HepG2 (cell line): ENCODE results near the gene CNTNAP1. TPM values are rescaled to one million over a fixed set of nuclear protein-coding genes. Genes with fewer than 3 reads are reported as not detected.

Experiments
- AGO2 ChIP-seq: fragments of 200-400 bp; formaldehyde crosslinking; optimal IDR thresholded peaks from 2 replicates; pipeline ENCODE3; 2017; ENCODE audit warnings: mild to moderate bottlenecking, low read depth, low read length, moderate library complexity
- ARNT ChIP-seq: fragments of 450-650 bp; IDR thresholded peaks from 2 replicates; pipeline ENCODE4 v1.6.1; 2017
- BHLHE40 ChIP-seq: IDR thresholded peaks from 2 replicates; pipeline ENCODE4 v1.6.1; 2011; ENCODE audit warnings: low read length, improper control_type of control experiment
- BORCS8-MEF2B ChIP-seq: sonication (generic); formaldehyde crosslinking; IDR thresholded peaks from 2 replicates; pipeline ENCODE4 v1.8.0; 2022; ENCODE audit warnings: mild to moderate bottlenecking, missing genetic modification reagents
- CHD4 ChIP-seq: fragments of 200-600 bp; sonication (generic); IDR thresholded peaks from 2 replicates; pipeline ENCODE4 v1.7.0; 2017; ENCODE audit warnings: mild to moderate bottlenecking, low read length, borderline replicate concordance
- DNMT1 ChIP-seq: sonication (generic); formaldehyde crosslinking; IDR thresholded peaks from 2 replicates; pipeline ENCODE4 v1.5.1; 2020; ENCODE audit warnings: mild to moderate bottlenecking, missing genetic modification reagents
- FOXK1 ChIP-seq: sonication (generic); formaldehyde crosslinking; IDR thresholded peaks from 2 replicates; pipeline ENCODE4 v1.4.0; 2020; ENCODE audit warnings: low read depth, missing genetic modification reagents, borderline replicate concordance
- HOXA3 ChIP-seq: sonication (generic); formaldehyde crosslinking; IDR thresholded peaks from 2 replicates; pipeline ENCODE4 v1.5.0; 2020; ENCODE audit warnings: missing genetic modification reagents
- KDM2A ChIP-seq: sonication (generic); formaldehyde crosslinking; IDR thresholded peaks from 2 replicates; pipeline ENCODE4 v1.4.0; 2020; ENCODE audit warnings: low read depth, missing genetic modification reagents, borderline replicate concordance
- MATR3 ChIP-seq: sonication (generic); formaldehyde crosslinking; IDR thresholded peaks from 2 replicates; pipeline ENCODE4 v1.4.0; 2020; ENCODE audit warnings: missing genetic modification reagents
- MTA1 ChIP-seq: sonication (generic); formaldehyde crosslinking; IDR thresholded peaks from 2 replicates; pipeline ENCODE4 v1.4.0; 2020; ENCODE audit warnings: missing genetic modification reagents, mild to moderate bottlenecking, borderline replicate concordance
- MXD3 ChIP-seq: IDR thresholded peaks from 2 replicates; pipeline ENCODE4 v1.6.1; 2016; ENCODE audit warnings: mild to moderate bottlenecking, missing biosample characterization, missing genetic modification reagents
- NR1H2 ChIP-seq: sonication (generic); formaldehyde crosslinking; IDR thresholded peaks from 2 replicates; pipeline ENCODE4 v1.8.1; 2022; ENCODE audit warnings: low read depth, missing genetic modification reagents, borderline replicate concordance
- PATZ1 ChIP-seq: sonication (generic); formaldehyde crosslinking; IDR thresholded peaks from 2 replicates; pipeline ENCODE4 v1.4.0; 2020; ENCODE audit warnings: missing genetic modification reagents
- PHF20 ChIP-seq: sonication (generic); formaldehyde crosslinking; IDR thresholded peaks from 2 replicates; pipeline ENCODE4 v1.5.0; 2020; ENCODE audit warnings: mild to moderate bottlenecking, missing genetic modification reagents
- RBFOX2 ChIP-seq: fragments of 200-400 bp; formaldehyde crosslinking; IDR thresholded peaks from 2 replicates; pipeline ENCODE4 v1.6.1; 2017; ENCODE audit warnings: low read depth, mild to moderate bottlenecking, low read length
- SAFB2 ChIP-seq: sonication (generic); formaldehyde crosslinking; IDR thresholded peaks from 2 replicates; pipeline ENCODE4 v1.5.1; 2020; ENCODE audit warnings: missing genetic modification reagents, low read depth, mild to moderate bottlenecking, borderline replicate concordance
- ZBTB33 ChIP-seq: sonication (generic); formaldehyde crosslinking; IDR thresholded peaks from 2 replicates; pipeline ENCODE4 v1.4.0; 2020; ENCODE audit warnings: missing genetic modification reagents
- ZHX1 ChIP-seq: sonication (generic); formaldehyde crosslinking; IDR thresholded peaks from 2 replicates; pipeline ENCODE4 v1.8.1; 2022; ENCODE audit warnings: low read depth, mild to moderate bottlenecking, missing genetic modification reagents
- ZNF180 ChIP-seq: sonication (generic); formaldehyde crosslinking; IDR thresholded peaks from 2 replicates; pipeline ENCODE4 v1.4.0; 2020; ENCODE audit warnings: low read depth, missing genetic modification reagents, borderline replicate concordance
- ZNF549 ChIP-seq: sonication (generic); formaldehyde crosslinking; IDR thresholded peaks from 2 replicates; pipeline ENCODE4 v1.5.0; 2020; ENCODE audit warnings: missing genetic modification reagents
- ZNF737 ChIP-seq: sonication (generic); formaldehyde crosslinking; IDR thresholded peaks from 2 replicates; pipeline ENCODE4 v1.5.0; 2020; ENCODE audit warnings: missing genetic modification reagents, mild to moderate bottlenecking, borderline replicate concordance
- ZNF768 ChIP-seq: sonication (generic); formaldehyde crosslinking; IDR thresholded peaks from 2 replicates; pipeline ENCODE4 v1.4.0; 2020; ENCODE audit warnings: missing genetic modification reagents
- polyA plus RNA-seq, 8 experiments: library from polyadenylated mRNA; depleted of rRNA in 3 of 8; stranded (reverse) in 7 of 8; unstranded in 1 of 8; fragments of >200 nt; fragmentation: Illumina TruSeq in 4 of 8; extraction: Trizol in 4 of 8; gene quantifications; 2 replicates each; pipeline versions ENCODE4 v1.2.1 to v1.2.3, GENCODE V29; 2011 to 2016; ENCODE audit warnings: low read depth in 4 of 8, missing spikeins in 1 of 8, mixed read lengths in 1 of 8; ENCODE audit not compliant: insufficient read depth in 1 of 8
- total RNA-seq, 5 experiments: library from RNA; depleted of rRNA; stranded (reverse); fragments of >200 nt; fragmentation: Illumina TruSeq; extraction: Trizol; gene quantifications; 2 replicates each; pipeline ENCODE4 v1.2.3, GENCODE V29; 2016; ENCODE audit warnings: low read depth in 1 of 5

Gene CNTNAP1
- total and polyA plus RNA-seq, 2 of the 13 experiments (the other 11 are each of a cell fraction or from before 2014, with no cell fraction given): 4.5 to 7.7 TPM

- no peak for TF ChIP-seq FOXK1 (CRISPR knock-in tag)
- TF ChIP-seq MATR3 (CRISPR knock-in tag): 0 out of 2 replicates have a peak, but pooled peaks have one; percentile 27
- TF ChIP-seq PHF20 (CRISPR knock-in tag): no peak
- 0 out of 2 replicates have a peak, but pooled peaks have one; percentile 29 for TF ChIP-seq RBFOX2
- peak; percentile 30; the same call in 1 of the 2 replicates for TF ChIP-seq ZNF768
- TF ChIP-seq SAFB2: no peak
- TF ChIP-seq ZNF549 (CRISPR knock-in tag): no peak
- no peak for TF ChIP-seq MXD3 (CRISPR knock-in tag)
- no peak for TF ChIP-seq ZNF180 (CRISPR knock-in tag)
- TF ChIP-seq NR1H2 (CRISPR knock-in tag): no peak
- TF ChIP-seq ZBTB33 (CRISPR knock-in tag): peak; percentile 86
- peak; percentile 70 for TF ChIP-seq HOXA3 (CRISPR knock-in tag)
- TF ChIP-seq PATZ1 (CRISPR knock-in tag): no peak
- 0 out of 2 replicates have a peak, but pooled peaks have one; percentile 1 for TF ChIP-seq MTA1 (CRISPR knock-in tag)
- peak; percentile 30 for TF ChIP-seq AGO2
- peak; percentile 79; the same call in 1 of the 2 replicates for TF ChIP-seq ZHX1 (CRISPR knock-in tag)
- no peak for TF ChIP-seq BHLHE40
- TF ChIP-seq DNMT1 (CRISPR knock-in tag): peak; percentile 22; the same call in 1 of the 2 replicates
- TF ChIP-seq BORCS8-MEF2B: no peak
- 0 out of 2 replicates have a peak, but pooled peaks have one; percentile 5 for TF ChIP-seq KDM2A
- TF ChIP-seq ZNF737 (CRISPR knock-in tag): no peak
- no peak for TF ChIP-seq CHD4
- no peak for TF ChIP-seq ARNT
Measured at GRCh38 chr17:42679492-42680330, 2.6 kb upstream of the CNTNAP1 start (continued).
